H1 (cell line): Measurements from ENCODE around the gene PPP1CA. TPM values are rescaled to one million over a fixed set of nuclear protein-coding genes. Genes with fewer than 3 reads are reported as not detected.

Experiments used
- CTCF ChIA-PET: fragments of 300-600 bp; sonication (Branson Sonifier 250); formaldehyde crosslinking; loops from one replicate; lab custom pipeline; 2021; ENCODE audit not compliant: partially characterized antibody; lab: Charles Lee
- POLR2A ChIA-PET: fragments of 300-600 bp; sonication (Branson Sonifier 250); formaldehyde crosslinking; loops from one replicate; lab custom pipeline; 2021; ENCODE audit warnings: inconsistent platforms; ENCODE audit not compliant: partially characterized antibody; lab: Charles Lee
- DNase-seq, 2 experiments: peaks; one replicate each; pipeline versions ENCODE4 v3.0.0 to v3.0.0-alpha.2; 2010 to 2022; ENCODE audit warnings: low spot score in 2 of 2, low read depth in 1 of 2, mixed read lengths in 1 of 2
- FAIRE-seq: peaks from 2 replicates; lab custom pipeline; 2011; peaks lifted over from hg19 to GRCh38; lab: Jason Lieb, UNC
- H2AFZ ChIP-seq: 2 replicates; pipeline ENCODE4 v1.8.1; 2012; ENCODE audit warnings: low read length, inconsistent platforms
- H2AK5ac ChIP-seq: 2 replicates; pipeline ENCODE4 v1.6.1; 2013; ENCODE audit warnings: low read depth, low read length
- H2BK120ac ChIP-seq: replicated peaks from 2 replicates; pipeline ENCODE3; 2013; ENCODE audit warnings: low read depth, low read length, inconsistent platforms
- H2BK12ac ChIP-seq: 2 replicates; pipeline ENCODE4 v1.6.1; 2013; ENCODE audit warnings: low read depth, low read length
- H2BK15ac ChIP-seq: 2 replicates; pipeline ENCODE4 v1.6.1; 2013; ENCODE audit warnings: low read length
- H2BK20ac ChIP-seq: 2 replicates; pipeline ENCODE4 v1.6.1; 2013; ENCODE audit warnings: low read length
- H2BK5ac ChIP-seq: 2 replicates; pipeline ENCODE4 v1.6.1; 2013; ENCODE audit warnings: low read depth, low read length
- H3K14ac ChIP-seq: 2 replicates; pipeline ENCODE4 v1.6.1; 2013; ENCODE audit warnings: inconsistent platforms; ENCODE audit not compliant: insufficient read length
- H3K18ac ChIP-seq: 2 replicates; pipeline ENCODE4 v1.6.1; 2013; ENCODE audit warnings: low read length; ENCODE audit errors: extremely low read depth
- H3K23ac ChIP-seq: 2 replicates; pipeline ENCODE4 v1.6.1; 2013; ENCODE audit warnings: inconsistent platforms; ENCODE audit not compliant: insufficient read length
- H3K23me2 ChIP-seq: 2 replicates; pipeline ENCODE4 v1.6.1; 2013; ENCODE audit warnings: low read depth, low read length
- H3K27ac ChIP-seq: 2 replicates; pipeline ENCODE4 v1.6.1; 2011; ENCODE audit warnings: low read depth, low read length, inconsistent platforms
- H3K27me3 ChIP-seq, 4 experiments: replicated peaks in 1 of 4; 1 replicate in 1 of 4; 2 replicates in 3 of 4; pipeline versions ENCODE4 v1.6.1 to v1.8.1; 2011 to 2013; ENCODE audit warnings: low read length in 3 of 4, mild to moderate bottlenecking in 3 of 4, inconsistent platforms in 2 of 4, mixed read lengths in 2 of 4, moderate library complexity in 1 of 4; ENCODE audit not compliant: control insufficient read depth in 3 of 4, insufficient read depth in 3 of 4; ENCODE audit errors: extremely low read depth in 1 of 4
- H3K36me3 ChIP-seq, 4 experiments: 2 replicates each; pipeline versions ENCODE4 v1.6.1 to v1.8.1; 2011 to 2013; ENCODE audit warnings: mild to moderate bottlenecking in 4 of 4, low read length in 3 of 4, moderate library complexity in 2 of 4, control low read depth in 1 of 4, inconsistent platforms in 1 of 4; ENCODE audit not compliant: insufficient read depth in 4 of 4, control insufficient read depth in 2 of 4
- H3K4ac ChIP-seq: replicated peaks from 2 replicates; pipeline ENCODE3; 2013; ENCODE audit warnings: low read length, low read depth, mixed read lengths, inconsistent platforms; ENCODE audit not compliant: insufficient read length
- H3K4me1 ChIP-seq, 4 experiments: replicated peaks in 1 of 4; 1 replicate in 1 of 4; 2 replicates in 3 of 4; pipeline versions ENCODE4 v1.6.1 to v1.8.1; 2011 to 2013; ENCODE audit warnings: low read length in 3 of 4, inconsistent platforms in 2 of 4, mixed read lengths in 1 of 4; ENCODE audit not compliant: insufficient read depth in 4 of 4, control insufficient read depth in 3 of 4
- H3K4me2 ChIP-seq, 2 experiments: 2 replicates each; pipeline versions ENCODE4 v1.6.1 to v1.8.1; 2011 to 2013; ENCODE audit warnings: low read depth in 2 of 2, low read length in 2 of 2, control low read depth in 1 of 2, inconsistent platforms in 1 of 2, mild to moderate bottlenecking in 1 of 2; ENCODE audit not compliant: insufficient read depth in 1 of 2
- H3K4me3 ChIP-seq, 4 experiments: fragments of 200-600, 300-600 bp in 1 of 4; sonication (generic), shearing (Covaris generic), sonication (Bioruptor Twin) in 1 of 4; 2 replicates each; pipeline versions ENCODE4 v1.5.1 to v1.8.1; 2011 to 2016; ENCODE audit warnings: low read length in 4 of 4, low read depth in 3 of 4, control low read depth in 2 of 4, inconsistent platforms in 2 of 4, mild to moderate bottlenecking in 2 of 4, mixed read lengths in 1 of 4, moderate library complexity in 1 of 4; ENCODE audit not compliant: insufficient read depth in 2 of 4; ENCODE audit errors: extremely low read depth in 1 of 4
- H3K56ac ChIP-seq: replicated peaks from 2 replicates; pipeline ENCODE3; 2013; ENCODE audit warnings: low read depth, mild to moderate bottlenecking, mixed read lengths, low read length, inconsistent platforms; ENCODE audit not compliant: insufficient read length
- H3K79me1 ChIP-seq: 2 replicates; pipeline ENCODE4 v1.6.1; 2013; ENCODE audit warnings: low read depth, low read length, control low read depth
- H3K79me2 ChIP-seq, 2 experiments: 2 replicates each; pipeline versions ENCODE4 v1.6.1 to v1.8.1; 2012 to 2013; ENCODE audit warnings: low read length in 2 of 2, mild to moderate bottlenecking in 2 of 2, inconsistent platforms in 1 of 2; ENCODE audit not compliant: insufficient read depth in 2 of 2, control insufficient read depth in 1 of 2
- H3K9ac ChIP-seq, 4 experiments: replicated peaks in 1 of 4; 1 replicate in 1 of 4; 2 replicates in 3 of 4; pipeline versions ENCODE4 v1.6.1 to v1.8.1; 2011 to 2013; ENCODE audit warnings: low read depth in 3 of 4, low read length in 3 of 4, control low read depth in 2 of 4, mild to moderate bottlenecking in 2 of 4, moderate library complexity in 2 of 4, inconsistent platforms in 1 of 4; ENCODE audit errors: extremely low read depth in 1 of 4
- H3K9me3 ChIP-seq, 2 experiments: 2 replicates each; pipeline versions ENCODE4 v1.6.1 to v1.8.1; 2012 to 2013; ENCODE audit warnings: mild to moderate bottlenecking in 2 of 2, moderate library complexity in 2 of 2, control low read depth in 1 of 2, inconsistent platforms in 1 of 2, low read depth in 1 of 2, low read length in 1 of 2, mixed read lengths in 1 of 2; ENCODE audit not compliant: insufficient read depth in 2 of 2
- H4K20me1 ChIP-seq, 2 experiments: replicated peaks in 1 of 2; 2 replicates each; pipeline versions ENCODE3 to v1.8.1; 2011 to 2013; ENCODE audit warnings: inconsistent platforms in 2 of 2, low read length in 2 of 2, mild to moderate bottlenecking in 1 of 2; ENCODE audit not compliant: insufficient read depth in 2 of 2, control insufficient read depth in 1 of 2
- H4K5ac ChIP-seq: 2 replicates; pipeline ENCODE4 v1.6.1; 2013; ENCODE audit warnings: low read length, low read depth, mixed read lengths, inconsistent platforms; ENCODE audit not compliant: insufficient read length
- H4K8ac ChIP-seq: 2 replicates; pipeline ENCODE4 v1.8.0; 2013; ENCODE audit warnings: mild to moderate bottlenecking, moderate library complexity, low read length, inconsistent platforms; ENCODE audit not compliant: insufficient read depth; ENCODE audit errors: extremely low read depth
- H4K91ac ChIP-seq: replicated peaks from 2 replicates; pipeline ENCODE3; 2013; ENCODE audit warnings: low read length, mixed read lengths, inconsistent platforms; ENCODE audit not compliant: insufficient read length
- CBX5 ChIP-seq: fragments of 300-800, 300-1000 bp; sonication (generic); IDR thresholded peaks from 2 replicates; pipeline ENCODE4 v1.7.1; 2016; ENCODE audit warnings: antibody characterized with exemption, low read length, low read depth
- CHD1 ChIP-seq: IDR thresholded peaks from 2 replicates; pipeline ENCODE4 v1.6.1; 2012; ENCODE audit warnings: low read depth, low read length, improper control_type of control experiment
- EGR1 ChIP-seq: IDR thresholded peaks from 2 replicates; pipeline ENCODE4 v1.6.1; 2011; ENCODE audit warnings: low read depth, low read length, borderline replicate concordance
- JUND ChIP-seq: IDR thresholded peaks from 2 replicates; pipeline ENCODE4 v1.6.1; 2011; ENCODE audit warnings: mild to moderate bottlenecking, improper control_type of control experiment, low read length
- KDM5A ChIP-seq: fragments of 200-600 bp; IDR thresholded peaks from 2 replicates; pipeline ENCODE4 v1.7.1; 2012; ENCODE audit warnings: mild to moderate bottlenecking, low read length, inconsistent platforms, mixed read lengths
- PHF8 ChIP-seq: fragments of 200-600 bp; sonication (generic); conservative IDR thresholded peaks from 2 replicates; pipeline ENCODE4 v1.7.1; 2012; ENCODE audit warnings: low read depth, mild to moderate bottlenecking, inconsistent platforms, low read length, moderate library complexity
- POLR2AphosphoS5 ChIP-seq: IDR thresholded peaks from 2 replicates; pipeline ENCODE4 v1.6.1; 2011; ENCODE audit warnings: low read depth, low read length
- RAD21 ChIP-seq, 2 experiments: IDR thresholded peaks in 1 of 2; conservative IDR thresholded peaks in 1 of 2; 2 replicates each; pipeline ENCODE4 v1.6.1; 2011; ENCODE audit warnings: low read depth in 2 of 2, low read length in 2 of 2, improper control_type of control experiment in 1 of 2, inconsistent platforms in 1 of 2, mild to moderate bottlenecking in 1 of 2, moderate library complexity in 1 of 2
- SIN3A ChIP-seq, 2 experiments: IDR thresholded peaks in 1 of 2; conservative IDR thresholded peaks in 1 of 2; 2 replicates each; pipeline ENCODE4 v1.6.1; 2011 to 2012; ENCODE audit warnings: low read length in 2 of 2, improper control_type of control experiment in 1 of 2, low read depth in 1 of 2, mild to moderate bottlenecking in 1 of 2
- SP4 ChIP-seq: IDR thresholded peaks from 2 replicates; pipeline ENCODE4 v1.6.1; 2012; ENCODE audit warnings: low read length, inconsistent platforms
- SRF ChIP-seq: IDR thresholded peaks from 2 replicates; pipeline ENCODE4 v1.6.1; 2011; ENCODE audit warnings: mild to moderate bottlenecking, low read depth, low read length, moderate library complexity
- TAF1 ChIP-seq: IDR thresholded peaks from 2 replicates; pipeline ENCODE4 v1.6.1; 2011; ENCODE audit warnings: mild to moderate bottlenecking, low read depth, low read length
- ZNF274 ChIP-seq: IDR thresholded peaks from 2 replicates; pipeline ENCODE4 v1.7.0; 2012; ENCODE audit warnings: low read length, borderline replicate concordance; ENCODE audit errors: extremely low read depth
- WGBS, 2 experiments: shearing (Covaris generic) in 1 of 2; methylation state at CpG; one replicate each; pipeline versions ENCODE4 v1.1.6 to v1.1.7; 2013 to 2015; ENCODE audit warnings: low lambda C conversion rate in 2 of 2, mixed read lengths in 2 of 2, inconsistent platforms in 1 of 2, low coverage in 1 of 2, missing lambda C conversion rate in 1 of 2; ENCODE audit not compliant: insufficient replicate concordance in 2 of 2, insufficient coverage in 1 of 2, insufficient read length in 1 of 2; ENCODE audit errors: extremely low coverage in 1 of 2, missing lambda C conversion rate in 1 of 2; 5-methylcytosine and 5-hydroxymethylcytosine counted together
- polyA plus RNA-seq, 7 experiments: library from polyadenylated mRNA; depleted of rRNA in 3 of 7; stranded (reverse) in 5 of 7; unstranded in 2 of 7; fragments of >200 nt in 5 of 7; fragments of 200-250 nt in 2 of 7; gene quantifications; 1 replicate in 5 of 7; 2 replicates in 1 of 7; 4 replicates in 1 of 7; pipeline versions ENCODE4 v1.2.1 to v1.2.3, GENCODE V29; 2011 to 2013; ENCODE audit warnings: missing spikeins in 2 of 7, mixed read lengths in 2 of 7
- total RNA-seq: library from RNA; stranded (reverse); fragmentation: NEBNext Ultra II Directional; extraction: Animal tissue kit (Norgen Biotek cat#: 25700); gene quantifications from 2 replicates; pipeline ENCODE4 v1.2.1, GENCODE V29; 2021

PPP1CA gene
- total and polyA plus RNA-seq, 2 of the 8 experiments (the other 6 are each of a cell fraction or from before 2014, with no cell fraction given), result 198 to 359 TPM

DNA sequence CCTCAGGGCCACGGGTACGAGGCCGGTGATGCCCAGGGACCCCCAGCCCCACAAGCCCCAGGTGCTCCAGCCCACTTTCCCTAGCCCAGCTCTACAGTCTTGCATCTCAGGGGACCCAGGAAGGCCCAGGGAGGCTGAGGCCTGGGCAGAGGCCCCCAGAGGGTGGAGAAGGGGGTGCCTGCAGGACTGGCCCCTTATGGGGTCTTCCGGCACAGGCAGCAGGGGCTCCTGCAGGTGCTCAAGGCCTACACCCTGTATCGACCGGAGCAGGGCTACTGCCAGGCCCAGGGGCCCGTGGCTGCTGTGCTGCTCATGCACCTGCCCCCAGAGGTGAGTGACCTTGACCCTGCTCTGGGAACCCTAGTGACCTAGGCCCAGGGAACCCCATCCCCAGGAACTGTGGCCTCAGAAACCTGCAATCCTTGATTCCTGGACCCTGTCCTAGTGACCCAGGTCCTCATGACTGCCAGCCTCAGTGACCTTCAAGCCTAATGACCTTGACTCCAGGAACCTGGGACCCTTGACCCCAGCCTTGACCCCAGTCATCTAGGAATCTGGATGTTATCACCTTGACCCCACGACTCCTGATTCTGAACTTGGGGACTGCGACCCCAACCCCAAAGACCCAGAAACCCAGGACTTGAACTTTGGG, 4.2 kb upstream of the PPP1CA start:
- Histone ChIP-seq H3K4me2 (no peak overlapping the region), H3K79me2 (peaks cover 0 to 3% of the 10 kb centered on the region in 2 experiments; a peak in 2 of 4 replicates), H2BK120ac (no peak overlapping the region), H3K79me1 (peaks cover 1% of the 10 kb centered on the region; the same call in 1 of the 2 replicates), H4K5ac (no peak overlapping the region), H2AFZ (no peak overlapping the region), H4K8ac (peak overlapping the region; percentile 41; the same call in 1 of the 2 replicates), H2BK5ac (no peak overlapping the region), H3K23ac (no peak overlapping the region), H3K56ac (no peak overlapping the region), H3K18ac (no peak overlapping the region), H4K20me1 (peaks cover 0 to 3% of the 10 kb centered on the region in 2 experiments), H3K14ac (no peak overlapping the region), H3K4ac (no peak overlapping the region), H2BK15ac (no peak overlapping the region), H3K4me3 (no peak overlapping the region), H4K91ac (no peak overlapping the region), H3K9me3 (no peaks in the 10 kb centered on the region), H3K23me2 (peaks cover 4% of the 10 kb centered on the region; the same call in 1 of the 2 replicates), H2AK5ac (no peak overlapping the region), H3K4me1 (peaks cover 0 to 13% (median 9%) of the 10 kb centered on the region in 4 experiments; a peak in 5 of 7 replicates), H2BK12ac (no peak overlapping the region; the same call in 1 of the 2 replicates), H2BK20ac (no peak overlapping the region), H3K27me3 (no peaks in the 10 kb centered on the region; a peak in 1 of 7 replicates), H3K27ac (no peak overlapping the region), H3K36me3 (no peaks in the 10 kb centered on the region), H3K9ac (no peak overlapping the region)
- POLR2A ChIA-PET, result interaction anchor here (1.2 to 1.6 kb wide), 4 partner anchors 9 to 35 kb away, joined by 3 to 4 read pairs (median 4); no protein-coding TSS in a partner anchor
- FAIRE-seq (no peak), DNase-seq (no peak)
- WGBS, 2 experiments, result 91% methylated on average over 9 of the region's 9 CpGs; no CpG with 5 or more reads in 1 of the 2 experiments
- CTCF ChIA-PET, result interaction anchor here (0.7 to 1.3 kb wide), 3 partner anchors 8 to 63 kb away, joined by 3 read pairs; no protein-coding TSS in a partner anchor
- TF ChIP-seq RAD21 (IDR thresholded peaks at IDR 0.05 in 1 of 2, conservative IDR thresholded peaks at IDR 0.05 in 1 of 2; ENCODE audit: low read depth in 2 of 2, low read length in 2 of 2) (no peak), TAF1 (no peak), SIN3A (conservative IDR thresholded peaks at IDR 0.05 in 1 of 2, IDR thresholded peaks at IDR 0.05 in 1 of 2; ENCODE audit: low read depth in 1 of 2, low read length in 2 of 2) (no peak), PHF8 (no peak), CHD1 (no peak), JUND (no peak), SRF (no peak), ZNF274 (no peak), EGR1 (no peak), SP4 (no peak), KDM5A (no peak), CBX5 (no peak), POLR2AphosphoS5 (no peak)
